ENCODE measurements around the gene TCF4.

TCF4 gene

DNA sequence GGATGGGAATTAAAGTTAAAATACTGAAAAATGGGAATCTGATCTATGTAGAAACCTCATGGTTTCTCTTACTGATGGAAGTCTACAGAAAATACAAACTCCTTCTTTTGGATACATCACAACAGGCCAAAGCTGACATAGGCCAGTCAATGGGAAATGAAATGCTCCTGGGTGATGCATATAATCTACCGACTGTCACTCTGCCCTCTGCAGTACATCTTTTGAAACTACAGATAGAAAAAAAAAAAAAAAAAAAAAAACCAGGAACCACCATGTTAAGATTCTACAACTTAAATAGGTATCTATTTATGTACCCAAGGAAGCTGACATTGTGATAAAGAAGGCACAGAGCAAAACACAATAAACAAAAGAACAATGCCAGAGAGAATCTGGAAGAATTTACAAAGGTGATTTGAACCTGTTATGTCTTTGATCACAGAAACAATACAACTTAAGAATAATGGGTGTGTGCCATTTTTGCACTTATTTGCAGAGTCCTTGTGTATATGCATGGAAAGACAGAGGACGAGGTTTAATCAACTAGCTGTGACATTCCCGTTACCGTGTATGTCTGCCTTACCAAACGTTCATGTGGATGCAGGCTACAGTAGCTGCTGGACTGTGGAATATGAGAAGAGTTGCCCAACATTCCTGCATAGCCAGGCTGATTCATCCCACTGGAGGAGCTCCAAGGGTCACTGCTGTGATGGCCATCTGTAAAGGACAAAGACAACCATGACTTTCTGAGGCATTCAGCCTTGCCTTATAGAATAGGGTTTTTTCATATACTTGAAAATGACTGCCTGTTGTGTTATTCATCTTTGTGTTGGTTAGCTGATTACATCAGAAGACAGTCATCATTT, 312.7 kb downstream of the TCF4 start:
- in situ Hi-C loops (cut with MboI; ENCODE audit: low sequenced_read_pairs) = no loop called here

DNA sequence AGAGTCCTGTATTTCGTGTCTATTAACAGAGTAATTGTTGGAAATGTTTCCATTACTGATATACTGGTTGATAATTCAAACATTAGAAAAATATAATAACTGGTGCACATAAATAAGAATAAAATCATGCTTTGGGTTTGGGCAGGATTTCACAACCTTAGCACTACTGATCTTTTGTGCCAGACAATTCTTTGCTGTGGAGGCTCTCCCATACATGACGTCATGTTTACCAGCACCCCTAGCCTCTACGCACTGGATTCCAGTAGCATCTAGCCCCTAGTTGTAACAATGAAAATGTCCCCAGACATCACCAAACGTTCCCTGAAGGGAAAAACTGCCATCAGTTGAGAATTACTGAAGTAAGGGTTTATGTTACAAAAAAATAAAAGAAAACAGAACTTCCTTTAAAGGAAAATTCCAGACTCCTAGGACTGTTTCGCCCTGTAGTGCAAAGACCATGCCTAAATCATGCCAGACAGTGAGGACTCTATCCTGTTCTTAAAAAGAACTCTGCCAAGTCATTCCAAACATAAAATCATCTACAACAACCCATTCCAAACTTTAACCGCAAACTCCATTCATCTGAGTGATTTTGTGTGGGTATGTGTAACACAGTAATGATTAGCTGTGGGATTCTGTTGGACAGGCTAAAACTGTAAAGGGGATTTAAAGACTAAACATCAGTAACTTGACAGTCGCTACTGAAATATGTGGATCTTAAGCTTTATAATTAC, 315.3 kb downstream of the TCF4 start:
- in situ Hi-C loops (cut with MboI; ENCODE audit: low sequenced_read_pairs) = no loop called here

DNA sequence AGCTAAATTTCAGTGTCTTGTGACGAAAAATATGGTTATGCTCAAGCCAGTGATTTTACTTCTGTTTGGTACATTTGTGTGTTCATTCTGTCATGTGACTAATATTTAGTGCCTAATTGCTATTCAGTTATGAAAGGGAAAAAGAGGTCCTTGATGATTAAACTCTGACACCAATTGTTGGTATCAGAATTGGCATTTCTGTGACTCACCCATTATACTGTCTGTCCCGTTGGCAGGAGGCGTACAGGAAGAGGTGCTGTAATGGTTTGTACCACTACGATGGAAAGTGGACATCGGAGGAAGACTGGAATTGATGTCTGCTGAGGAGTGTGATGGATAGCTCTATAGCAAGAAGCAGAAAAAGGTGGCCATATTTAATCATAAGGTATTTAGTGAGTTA, 318.4 kb downstream of the TCF4 start:
- in situ Hi-C loops (cut with MboI; ENCODE audit: low sequenced_read_pairs) = no loop called here

DNA sequence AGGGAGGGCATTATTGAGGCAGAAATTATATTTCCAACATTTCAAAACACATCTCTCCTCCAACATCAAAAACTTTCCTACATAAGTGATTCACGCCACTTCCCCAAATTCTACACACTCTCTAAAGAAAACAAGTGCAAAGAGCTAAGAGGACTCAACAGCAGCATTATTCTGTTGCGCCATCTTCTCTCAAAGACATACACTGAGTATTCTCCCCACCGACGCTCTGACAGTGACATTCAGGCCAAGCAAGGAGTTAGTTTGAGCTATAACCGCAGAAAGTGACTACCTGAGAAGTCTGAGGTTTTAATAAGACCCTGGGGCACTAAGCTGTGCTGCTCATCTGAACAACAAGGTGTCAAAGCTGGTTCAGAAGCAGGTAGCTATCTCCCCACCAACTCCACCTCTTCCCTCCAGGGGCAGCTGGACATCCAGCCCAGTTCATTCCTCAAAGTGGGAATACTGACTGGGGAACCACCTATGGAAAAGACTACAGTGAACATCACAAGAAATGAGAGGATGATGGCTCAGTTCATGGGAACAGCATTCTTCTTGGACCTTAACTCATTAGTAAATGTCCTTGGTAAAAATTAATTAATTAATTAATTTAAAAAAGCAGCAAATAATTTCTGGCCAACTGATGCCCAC, 319.2 kb downstream of the TCF4 start:
- in situ Hi-C loops (cut with MboI; ENCODE audit: low sequenced_read_pairs) = no loop called here

- in situ Hi-C loops (cut with MboI; ENCODE audit: low sequenced_read_pairs) = no loop called here
Measured at GRCh38 chr18:55268151-55268601, 319.8 kb downstream of the TCF4 start.

GRCh38 chr18:55266981-55267380, 321.0 kb downstream of the TCF4 start:
- in situ Hi-C loops (cut with MboI; ENCODE audit: low sequenced_read_pairs) = no loop called here

GRCh38 chr18:55265984-55266383, 322.0 kb downstream of the TCF4 start:
- in situ Hi-C loops (cut with MboI; ENCODE audit: low sequenced_read_pairs) = no loop called here

- in situ Hi-C loops (cut with MboI; ENCODE audit: low sequenced_read_pairs) = no loop called here
Measured at GRCh38 chr18:55265130-55265675, 322.8 kb downstream of the TCF4 start.

GRCh38 chr18:55264108-55264507, 323.9 kb downstream of the TCF4 start:
- in situ Hi-C loops (cut with MboI; ENCODE audit: low sequenced_read_pairs) = no loop called here

GRCh38 chr18:55262021-55262560, 325.9 kb downstream of the TCF4 start:
- in situ Hi-C loops (cut with MboI; ENCODE audit: low sequenced_read_pairs) = no loop called here

GRCh38 chr18:55261253-55261652, 326.7 kb downstream of the TCF4 start:
- in situ Hi-C loops (cut with MboI; ENCODE audit: low sequenced_read_pairs) = no loop called here

DNA sequence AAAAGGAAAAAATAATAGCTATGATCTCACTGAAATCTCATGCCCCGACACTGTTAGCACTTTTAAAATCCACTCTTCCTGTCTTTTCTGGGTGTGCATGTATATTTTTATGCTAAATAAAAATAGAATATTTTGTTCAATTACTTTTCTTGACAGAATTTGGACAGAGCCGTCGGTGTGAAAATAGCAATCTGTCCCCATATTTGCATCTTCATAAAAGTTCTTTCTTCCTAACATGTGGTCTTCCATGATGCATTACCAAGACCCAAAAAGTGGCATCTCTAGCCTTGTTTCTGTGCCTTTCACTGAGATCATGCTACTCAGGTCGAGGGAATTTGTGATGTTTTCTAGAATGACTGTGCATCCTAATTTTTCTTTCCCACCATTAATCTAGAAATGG, 329.9 kb downstream of the TCF4 start:
- in situ Hi-C loops (cut with MboI; ENCODE audit: low sequenced_read_pairs) = no loop called here

- in situ Hi-C loops (cut with MboI; ENCODE audit: low sequenced_read_pairs) = no loop called here
Measured at GRCh38 chr18:55256929-55257289, 331.1 kb downstream of the TCF4 start.

DNA sequence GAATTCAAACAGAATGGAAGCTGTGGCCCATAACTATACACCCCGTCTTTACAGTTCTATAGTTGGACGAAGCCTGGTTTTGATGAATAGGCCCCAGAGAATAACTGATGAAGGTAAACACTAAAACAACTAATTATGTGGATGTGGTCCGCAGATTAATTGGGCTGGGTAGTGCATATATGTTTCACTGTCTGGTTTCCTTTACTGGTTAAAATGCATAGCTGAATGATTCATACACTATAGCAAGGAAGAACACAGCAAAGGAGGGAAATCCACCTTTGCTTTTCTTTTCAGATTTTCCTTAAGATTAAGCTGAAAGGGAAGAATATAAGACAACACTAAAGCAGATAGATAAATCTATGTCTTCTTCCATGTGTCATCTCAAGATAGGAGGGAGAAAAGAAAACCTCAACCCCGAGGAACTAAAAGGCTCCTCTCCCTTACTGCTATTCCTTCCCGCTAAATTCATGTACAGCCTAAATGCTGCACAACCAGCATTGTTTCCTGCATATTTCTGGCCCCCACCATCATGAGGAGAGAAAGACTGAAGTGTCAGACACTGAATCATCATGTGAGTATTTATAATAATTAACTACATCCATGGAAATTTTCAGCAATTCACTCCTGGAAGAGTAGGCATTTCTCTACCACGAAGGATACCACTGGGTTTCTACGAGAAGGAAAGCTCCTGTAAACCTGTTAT, 331.6 kb downstream of the TCF4 start:
- in situ Hi-C loops (cut with MboI; ENCODE audit: low sequenced_read_pairs) = no loop called here

DNA sequence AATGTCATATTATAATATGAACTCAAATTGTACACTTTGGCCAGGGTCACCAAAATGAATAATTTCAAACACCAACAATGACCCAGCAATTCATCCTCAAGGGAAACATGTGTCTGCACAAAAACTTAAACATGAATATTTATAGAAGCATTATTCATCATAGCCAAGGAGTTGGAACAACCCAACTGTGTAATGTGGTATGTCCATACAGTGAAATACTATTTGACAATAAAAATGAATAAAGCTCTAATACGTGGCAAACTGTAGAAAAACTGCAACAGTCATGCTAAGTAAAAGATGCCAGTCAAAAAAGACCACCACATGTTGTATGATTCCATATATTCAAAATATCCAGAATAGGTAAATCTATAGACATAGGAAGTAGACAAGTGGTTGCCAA, 334.2 kb downstream of the TCF4 start:
- in situ Hi-C loops (cut with MboI; ENCODE audit: low sequenced_read_pairs) = no loop called here

DNA sequence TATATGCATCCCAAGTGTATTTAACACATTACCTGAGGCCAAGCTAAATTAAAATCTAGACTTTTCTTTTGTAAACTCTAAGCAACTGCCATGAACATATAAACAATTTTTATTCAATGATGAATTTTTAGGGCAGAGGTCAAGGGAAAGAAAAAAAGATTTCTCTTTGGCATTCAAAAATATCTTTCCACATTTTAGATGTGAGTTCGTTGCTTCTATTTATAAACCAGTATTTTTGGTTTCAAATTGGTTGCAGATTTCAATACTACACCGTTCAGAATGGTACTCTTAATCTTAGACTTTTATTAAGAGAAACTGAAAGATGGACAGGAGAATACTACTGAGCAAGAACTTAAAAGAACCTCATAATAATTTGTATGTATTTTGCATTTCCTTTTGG, 335.1 kb downstream of the TCF4 start:
- in situ Hi-C loops (cut with MboI; ENCODE audit: low sequenced_read_pairs) = no loop called here

- in situ Hi-C loops (cut with MboI; ENCODE audit: low sequenced_read_pairs) = no loop called here
Measured at GRCh38 chr18:55252053-55252675, 335.8 kb downstream of the TCF4 start.

GRCh38 chr18:55251254-55251971, 336.6 kb downstream of the TCF4 start:
- in situ Hi-C loops (cut with MboI; ENCODE audit: low sequenced_read_pairs) = no loop called here

GRCh38 chr18:55250768-55251173, 337.2 kb downstream of the TCF4 start:
- in situ Hi-C loops (cut with MboI; ENCODE audit: low sequenced_read_pairs) = no loop called here

Measured in HL-60/S4 treated with retinoic acid at 250 ng/mL for 4 days and 3 days (cell line).